Activated naive CD4-positive, alpha-beta T cell treated with anti-CD3 and anti-CD28 coated beads, Interleukin-2, amount 50 U/mL, for 72 hours (primary cell): ENCODE data around the gene MGAT5. TPM values are rescaled to one million over a fixed set of nuclear protein-coding genes. Genes with fewer than 3 reads are reported as not detected.

ENCODE experiments used
- ATAC-seq, 2 donors: fragments of 150-1000 bp; cut with Tn5 transposase; 2 replicates each; pipeline ENCODE4 v1.10.0; 2021; ENCODE audit warnings: mild to moderate bottlenecking in 2 of 2, moderate library complexity in 2 of 2
- DNase-seq, 2 donors: peaks; one replicate each; pipeline ENCODE4 v3.0.0; 2021 to 2022; ENCODE audit warnings: low spot score in 2 of 2
- H3K27ac Mint-ChIP-seq, 2 donors: one replicate each; pipeline ENCODE4 v1.8.0; 2022; ENCODE audit warnings: mild to moderate bottlenecking in 2 of 2, mixed read lengths in 2 of 2
- H3K36me3 Mint-ChIP-seq, 2 donors: one replicate each; pipeline ENCODE4 v1.8.0; 2022; ENCODE audit warnings: mixed read lengths in 2 of 2
- H3K9me3 Mint-ChIP-seq, 2 donors: one replicate each; pipeline ENCODE4 v1.8.0; 2022; ENCODE audit warnings: mixed read lengths in 2 of 2
- total RNA-seq, 2 donors: library from RNA; stranded (reverse); gene quantifications; one replicate each; pipeline ENCODE4 v1.2.3, GENCODE V29; 2022

MGAT5 gene
- total RNA-seq, 2 donors from 2014 or later, result 11.8 to 13.2 TPM

DNA sequence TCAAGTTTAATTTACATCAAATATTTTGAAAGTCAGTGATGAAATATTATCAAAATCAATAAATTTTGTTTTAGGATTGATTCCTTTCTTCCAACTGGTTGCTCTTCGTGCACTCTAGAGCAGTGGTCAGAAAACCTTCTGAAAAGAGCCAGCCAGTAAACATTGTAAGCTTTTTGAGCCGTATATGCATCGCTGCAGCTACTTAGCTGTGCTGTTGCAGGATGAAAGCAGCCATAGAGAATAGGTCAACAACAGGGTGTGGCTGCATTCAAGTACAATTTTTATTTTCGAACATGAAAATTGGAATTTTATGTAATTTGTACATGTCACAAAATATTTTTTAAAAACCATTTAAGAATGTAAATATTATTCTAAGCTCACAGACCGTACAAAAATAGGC is 94.9 kb downstream of the MGAT5 start:
- no peak for ATAC-seq
- peaks cover 14 to 24% of the 10 kb centered on the region in 2 donors for H3K36me3 Mint-ChIP-seq
- H3K9me3 Mint-ChIP-seq, result no peaks in the 10 kb centered on the region
- no peak for DNase-seq
- no peak overlapping the region for H3K27ac Mint-ChIP-seq

- peaks cover 9 to 13% of the 10 kb centered on the region in 2 donors for H3K36me3 Mint-ChIP-seq
- no peak for ATAC-seq
- no peak for DNase-seq
- H3K9me3 Mint-ChIP-seq, result no peaks in the 10 kb centered on the region
- no peak overlapping the region for H3K27ac Mint-ChIP-seq
Observed at GRCh38 chr2:134351016-134351415, 97.1 kb downstream of the MGAT5 start.

DNA sequence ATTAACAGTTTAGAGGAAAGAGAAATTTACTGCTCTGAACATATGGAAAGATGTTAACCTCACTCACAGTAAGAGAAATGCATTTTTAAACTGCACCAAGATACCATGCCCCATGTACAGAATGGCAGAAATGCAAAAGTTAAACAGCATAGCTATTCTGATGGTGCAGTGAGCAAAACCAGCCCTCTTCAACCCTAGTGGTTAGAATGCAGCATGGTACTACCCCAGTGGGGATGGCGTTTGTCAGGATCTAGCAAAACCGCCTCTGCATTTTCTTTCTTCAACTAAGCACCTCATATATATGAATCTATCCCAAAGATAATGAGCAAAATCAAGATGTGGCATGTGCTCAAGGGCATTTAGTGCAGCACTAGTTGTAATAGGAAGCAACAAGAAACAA is 98.0 kb downstream of the MGAT5 start:
- no peak for DNase-seq
- Mint-ChIP-seq H3K9me3 (no peaks in the 10 kb centered on the region), H3K27ac (no peak overlapping the region), H3K36me3 (peaks cover 9 to 16% of the 10 kb centered on the region in 2 donors)
- ATAC-seq, result no peak

DNA sequence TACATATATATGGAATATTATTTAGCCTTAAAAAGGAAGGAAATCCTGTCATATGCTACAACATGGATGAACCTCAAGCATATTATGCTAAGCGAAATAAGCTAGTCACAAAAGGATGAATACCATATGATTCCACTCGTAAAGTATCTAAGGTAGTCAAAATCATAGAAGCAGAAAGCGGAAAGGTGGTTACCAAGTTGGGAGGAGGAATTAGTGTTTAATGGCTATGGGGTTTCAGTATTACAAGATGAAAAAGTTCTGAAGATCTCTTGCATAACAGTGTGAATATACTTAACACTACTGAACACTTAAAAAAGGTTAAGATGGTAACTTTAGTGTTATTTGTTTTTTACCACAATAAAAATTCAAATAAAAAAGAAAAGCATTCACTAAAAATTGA is 99.0 kb downstream of the MGAT5 start:
- H3K36me3 Mint-ChIP-seq, result peaks cover 9 to 21% of the 10 kb centered on the region in 2 donors
- no peaks in the 10 kb centered on the region for H3K9me3 Mint-ChIP-seq
- peak in 1 of 2 donors; percentile 26 for ATAC-seq
- H3K27ac Mint-ChIP-seq, result no peak overlapping the region
- no peak for DNase-seq

GRCh38 chr2:134354611-134355010 is 100.7 kb downstream of the MGAT5 start:
- no peak for DNase-seq
- Mint-ChIP-seq H3K36me3 (peaks cover 9 to 17% of the 10 kb centered on the region in 2 donors), H3K27ac (no peak overlapping the region), H3K9me3 (no peaks in the 10 kb centered on the region)
- ATAC-seq, result no peak

DNA sequence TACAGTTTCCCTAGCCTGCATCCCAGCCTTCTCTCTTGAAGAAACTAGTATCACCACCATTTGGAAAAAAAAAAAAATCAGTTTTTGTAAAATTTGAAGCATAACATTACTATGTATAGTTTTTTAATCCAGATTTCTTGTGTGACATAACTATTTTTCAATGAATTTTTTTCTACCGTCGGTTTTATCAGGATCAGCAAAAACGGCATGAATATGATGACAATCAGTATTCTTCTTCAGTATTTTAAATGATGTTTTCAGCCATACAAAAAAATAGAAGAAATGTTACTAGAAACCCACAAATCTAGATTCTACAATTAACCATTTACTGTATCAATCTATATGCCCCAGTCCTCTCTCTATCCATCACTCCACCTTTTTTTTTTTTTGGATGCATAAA is 103.9 kb downstream of the MGAT5 start:
- DNase-seq (no peak), ATAC-seq (no peak)
- H3K9me3 Mint-ChIP-seq, result no peaks in the 10 kb centered on the region
- H3K27ac Mint-ChIP-seq, result no peak overlapping the region
- peaks cover 0 to 12% of the 10 kb centered on the region in 2 donors for H3K36me3 Mint-ChIP-seq

DNA sequence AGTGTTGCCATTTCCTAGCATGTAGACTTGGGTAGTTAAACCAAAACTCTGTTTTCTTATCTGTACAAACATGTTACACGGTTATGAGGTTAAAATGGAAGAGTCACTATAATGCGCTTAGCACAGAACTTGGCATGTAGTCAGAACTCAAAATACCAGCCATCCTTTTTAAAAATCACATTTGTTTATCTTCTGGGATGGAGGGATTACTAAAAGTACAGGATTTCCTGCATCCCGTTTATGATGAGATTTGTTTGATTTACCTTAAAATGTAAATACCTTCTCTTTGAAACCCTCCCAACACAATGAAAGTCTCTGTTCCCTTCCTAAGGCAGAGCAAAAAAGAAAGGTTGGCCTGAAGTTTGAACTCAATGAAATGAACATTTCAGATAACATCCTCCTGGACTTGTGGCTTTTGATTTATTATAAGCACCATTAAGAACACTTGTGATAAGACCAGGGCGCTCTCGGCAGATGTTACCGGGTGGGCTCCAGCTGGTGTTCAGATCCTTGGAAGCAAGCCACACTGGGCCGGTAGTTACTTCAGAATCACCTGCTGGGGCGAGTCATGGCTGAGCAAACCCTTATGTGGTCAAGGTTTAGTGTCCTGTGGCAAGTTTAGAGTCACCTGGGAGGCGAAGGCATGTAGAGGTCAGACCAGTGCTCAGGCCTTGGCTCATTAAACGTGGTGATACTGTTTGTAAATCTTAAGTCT is 105.7 kb downstream of the MGAT5 start:
- H3K27ac Mint-ChIP-seq, result no peak overlapping the region
- DNase-seq, result no peak
- H3K9me3 Mint-ChIP-seq, result no peaks in the 10 kb centered on the region
- ATAC-seq, result no peak
- H3K36me3 Mint-ChIP-seq, result peaks cover 0 to 17% of the 10 kb centered on the region in 2 donors

- Mint-ChIP-seq H3K9me3 (no peaks in the 10 kb centered on the region), H3K36me3 (peaks cover 0 to 24% of the 10 kb centered on the region in 2 donors), H3K27ac (no peak overlapping the region)
- DNase-seq (no peak), ATAC-seq (no peak)
Observed at GRCh38 chr2:134360745-134361487, 107.0 kb downstream of the MGAT5 start.

- peak; percentile 26 to 73 for ATAC-seq
- no peaks in the 10 kb centered on the region for H3K9me3 Mint-ChIP-seq
- peaks cover 0 to 24% of the 10 kb centered on the region in 2 donors for H3K36me3 Mint-ChIP-seq
- DNase-seq, result no peak
- no peak overlapping the region for H3K27ac Mint-ChIP-seq
Observed at GRCh38 chr2:134361648-134362047, 107.8 kb downstream of the MGAT5 start.

DNA sequence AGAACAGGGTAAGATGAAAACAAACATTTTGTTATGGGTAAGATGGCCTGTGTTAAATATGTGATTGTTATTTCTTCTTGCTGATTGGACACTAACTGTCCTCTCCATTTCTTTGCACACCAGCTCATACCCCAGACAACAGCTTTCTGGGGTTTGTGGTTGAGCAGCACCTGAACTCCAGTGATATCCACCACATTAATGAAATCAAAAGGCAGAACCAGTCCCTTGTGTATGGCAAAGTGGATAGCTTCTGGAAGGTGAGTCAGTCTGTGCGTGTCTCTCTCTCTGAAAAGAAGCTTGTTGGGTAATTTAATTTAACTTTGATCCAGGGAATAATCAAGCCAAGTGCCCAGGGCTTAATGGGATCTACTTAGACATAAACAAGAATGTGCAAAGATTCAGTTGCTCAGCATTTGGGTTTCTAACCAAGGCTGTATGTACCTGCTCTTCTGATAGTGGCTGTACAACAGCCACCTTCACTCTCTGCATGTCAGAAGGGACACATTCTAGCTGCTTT is 108.3 kb downstream of the MGAT5 start:
- Mint-ChIP-seq H3K36me3 (peaks cover 0 to 18% of the 10 kb centered on the region in 2 donors), H3K9me3 (no peaks in the 10 kb centered on the region), H3K27ac (no peak overlapping the region)
- no peak for ATAC-seq
- DNase-seq, result no peak

DNA sequence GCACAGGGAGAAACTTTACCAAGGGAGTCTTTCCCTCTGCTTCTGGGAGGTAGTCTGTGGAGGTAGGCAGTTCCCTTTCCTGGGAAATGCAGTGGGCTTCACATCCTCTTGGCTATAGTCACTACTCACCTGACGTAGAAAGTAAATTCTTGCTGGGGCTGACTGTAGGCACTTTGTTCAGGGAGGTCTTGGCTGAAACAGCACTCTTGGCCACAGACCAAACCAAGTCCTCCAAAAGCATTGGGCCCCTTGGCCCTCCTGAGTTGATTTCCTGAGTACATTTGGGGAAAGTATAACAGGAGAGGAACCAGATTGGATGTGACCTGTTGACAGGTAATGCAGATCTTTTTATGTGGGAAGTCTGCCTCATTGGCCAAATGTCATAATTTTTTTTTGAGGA is 108.9 kb downstream of the MGAT5 start:
- DNase-seq, result no peak
- H3K27ac Mint-ChIP-seq, result no peak overlapping the region

GRCh38 chr2:134365356-134365755 is 111.5 kb downstream of the MGAT5 start:
- Mint-ChIP-seq H3K27ac (no peak overlapping the region), H3K9me3 (no peaks in the 10 kb centered on the region), H3K36me3 (peaks cover 0 to 16% of the 10 kb centered on the region in 2 donors)
- ATAC-seq (no peak), DNase-seq (no peak)

More for the DNA sequence above, 108.9 kb downstream of the MGAT5 start:
- H3K36me3 Mint-ChIP-seq, result peaks cover 0 to 16% of the 10 kb centered on the region in 2 donors
- ATAC-seq, result no peak
- H3K9me3 Mint-ChIP-seq, result no peaks in the 10 kb centered on the region

DNA sequence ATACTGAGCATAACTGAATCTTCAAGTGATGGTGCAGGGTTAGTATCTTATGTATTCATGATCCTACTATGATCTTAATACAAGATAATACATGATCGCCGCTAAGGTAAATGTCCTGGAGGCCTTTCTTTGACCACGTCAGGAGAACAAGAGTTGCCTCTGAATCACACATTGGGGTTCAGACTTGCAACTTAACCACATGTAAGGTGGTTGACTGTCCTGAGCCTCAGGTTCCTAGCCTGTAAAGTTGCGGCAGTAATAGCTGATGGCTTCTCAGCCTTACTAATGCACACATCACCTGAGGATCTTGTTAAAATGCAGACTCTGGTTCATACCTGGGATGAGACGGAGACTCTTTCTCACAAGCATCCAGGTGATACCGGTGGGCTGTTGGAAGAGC is 112.5 kb downstream of the MGAT5 start:
- no peak for ATAC-seq
- H3K9me3 Mint-ChIP-seq, result no peaks in the 10 kb centered on the region
- H3K36me3 Mint-ChIP-seq, result peaks cover 0 to 16% of the 10 kb centered on the region in 2 donors
- no peak overlapping the region for H3K27ac Mint-ChIP-seq
- DNase-seq, result no peak

GRCh38 chr2:134367213-134367612 is 113.3 kb downstream of the MGAT5 start:
- Mint-ChIP-seq H3K36me3 (peaks cover 0 to 16% of the 10 kb centered on the region in 2 donors), H3K9me3 (no peaks in the 10 kb centered on the region), H3K27ac (peak overlapping the region in 1 of 2 donors; percentile 42)
- DNase-seq, result no peak
- no peak for ATAC-seq

DNA sequence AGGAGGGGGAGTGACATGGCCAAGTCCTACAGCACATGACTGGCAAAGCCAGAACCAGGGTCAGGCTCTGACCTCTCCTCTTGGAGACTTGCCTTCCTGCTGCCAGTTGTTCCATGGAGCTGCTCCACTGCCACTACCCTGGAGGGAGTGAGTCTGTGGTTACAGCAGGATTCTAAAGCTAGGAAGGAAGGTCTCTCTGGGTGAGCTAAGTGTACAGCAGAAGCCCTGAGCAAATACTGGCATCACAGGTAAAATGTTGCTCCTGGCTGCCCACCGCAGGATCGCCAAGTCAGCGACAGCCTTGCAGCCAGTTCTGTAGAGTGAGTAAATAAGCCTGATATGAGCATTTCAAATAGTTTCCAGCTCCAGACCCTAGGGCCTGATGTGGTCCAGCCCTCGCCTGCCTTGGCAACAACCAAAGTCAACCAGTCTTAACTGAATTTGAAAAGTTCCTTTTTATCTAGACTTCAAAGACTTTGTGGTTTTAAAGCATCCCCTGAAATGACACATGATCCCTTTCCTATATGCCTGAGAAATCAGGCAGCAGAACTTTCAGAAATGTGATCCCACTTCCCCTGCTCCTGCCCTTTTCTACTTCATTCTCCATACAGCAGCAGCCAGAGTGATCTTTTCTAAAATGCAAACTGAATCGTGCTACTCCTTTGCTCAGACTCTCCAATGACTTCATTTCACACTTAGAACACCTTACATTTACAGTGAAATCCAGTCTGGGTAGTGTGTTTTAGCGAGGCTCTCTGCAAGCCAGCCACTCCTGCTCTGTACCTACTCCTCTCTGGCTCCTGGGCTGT is 114.3 kb downstream of the MGAT5 start:
- H3K36me3 Mint-ChIP-seq, result peaks cover 0 to 9% of the 10 kb centered on the region in 2 donors
- H3K9me3 Mint-ChIP-seq, result no peaks in the 10 kb centered on the region
- peak overlapping the region in 1 of 2 donors; percentile 42 for H3K27ac Mint-ChIP-seq
- DNase-seq, result no peak
- peak; percentile 83 to 85 for ATAC-seq

DNA sequence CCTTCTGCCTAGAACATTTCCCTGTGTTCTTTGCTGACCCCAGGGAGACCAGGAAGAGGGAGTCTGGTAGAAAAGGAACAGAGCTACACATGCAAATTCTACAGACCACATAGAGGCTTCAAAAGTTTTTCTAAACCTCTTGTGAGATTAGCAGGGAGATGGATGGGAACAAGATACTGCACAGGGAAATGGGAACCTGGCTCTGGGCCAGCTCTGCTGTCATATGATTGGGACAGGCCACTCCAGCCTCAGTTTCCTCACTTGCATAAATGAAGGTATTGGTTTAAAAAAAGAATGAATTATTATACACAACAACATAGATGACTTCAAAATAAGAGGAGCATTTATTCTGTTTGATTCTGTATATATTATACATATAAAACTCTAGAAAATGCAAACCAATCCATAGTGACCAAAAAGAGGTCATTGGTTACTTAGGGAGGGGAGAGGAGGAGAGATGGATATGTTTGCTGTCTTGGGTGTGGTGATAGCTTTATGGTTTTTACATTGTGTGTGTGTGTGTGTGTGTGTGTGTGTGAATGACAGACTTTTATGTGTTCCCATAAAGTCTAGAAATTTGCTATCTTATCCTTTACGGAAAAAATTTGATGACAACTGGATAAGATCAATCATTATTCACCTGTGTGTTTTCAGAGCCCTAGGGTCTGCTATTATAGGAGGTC is 115.5 kb downstream of the MGAT5 start:
- Mint-ChIP-seq H3K36me3 (peaks cover 0 to 7% of the 10 kb centered on the region in 2 donors), H3K9me3 (no peaks in the 10 kb centered on the region), H3K27ac (peak overlapping the region in 1 of 2 donors; percentile 7)
- ATAC-seq (no peak), DNase-seq (no peak)
